Measurements from ENCODE around the gene MTAP.

The MTAP gene

GRCh38 chr9:21813575-21814473, 11.4 kb downstream of the MTAP start (continued):
- TF ChIP-seq ZNF555 (tag by site-specific recombination; conservative IDR thresholded peaks at IDR 0.05) (no peak), ZNF791 (tag by site-specific recombination; IDR thresholded peaks at IDR 0.05) (no peak), MZF1 (tag by site-specific recombination; IDR thresholded peaks at IDR 0.05; ENCODE audit: borderline replicate concordance) (no peak), ZNF157 (tag by site-specific recombination; IDR thresholded peaks at IDR 0.05) (no peak), FEZF1 (tag by site-specific recombination; IDR thresholded peaks at IDR 0.05) (no peak), ZNF501 (tag by site-specific recombination; IDR thresholded peaks at IDR 0.05) (no peak), ZNF830 (tag by site-specific recombination; IDR thresholded peaks at IDR 0.05; ENCODE audit: low read depth) (no peak), ZNF211 (tag by site-specific recombination; IDR thresholded peaks at IDR 0.05; ENCODE audit: low read depth) (no peak), ZNF585B (tag by site-specific recombination; IDR thresholded peaks at IDR 0.05) (no peak), ZNF548 (tag by site-specific recombination; IDR thresholded peaks at IDR 0.05) (no peak), ZNF350 (tag by site-specific recombination; IDR thresholded peaks at IDR 0.05) (no peak), ZBTB7A (tag by site-specific recombination; IDR thresholded peaks at IDR 0.05; ENCODE audit: low read depth) (no peak), ZNF837 (tag by site-specific recombination; IDR thresholded peaks at IDR 0.05) (no peak), HOXD13 (CRISPR knock-in tag; IDR thresholded peaks at IDR 0.05; ENCODE audit: borderline replicate concordance) (no peak), ZNF335 (tag by site-specific recombination; conservative IDR thresholded peaks at IDR 0.05) (peak; percentile 38), ZSCAN16 (tag by site-specific recombination; IDR thresholded peaks at IDR 0.05) (no peak), ZSCAN23 (tag by site-specific recombination; IDR thresholded peaks at IDR 0.05) (no peak), ZNF777 (tag by site-specific recombination; IDR thresholded peaks at IDR 0.05; ENCODE audit: borderline replicate concordance) (no peak), ZNF266 (tag by site-specific recombination; IDR thresholded peaks at IDR 0.05; ENCODE audit: low read depth) (no peak), ZNF146 (tag by site-specific recombination; IDR thresholded peaks at IDR 0.05) (no peak), SP7 (tag by site-specific recombination; IDR thresholded peaks at IDR 0.05) (0 out of 2 replicates have a peak, but pooled peaks have one; percentile 17), ZNF324 (tag by site-specific recombination; IDR thresholded peaks at IDR 0.05) (no peak), TRIM28 (IDR thresholded peaks at IDR 0.05; ENCODE audit: borderline replicate concordance, low read length) (no peak), ZNF561 (tag by site-specific recombination; IDR thresholded peaks at IDR 0.05; ENCODE audit: borderline replicate concordance) (no peak), PRDM1 (tag by site-specific recombination; IDR thresholded peaks at IDR 0.05) (no peak), ZBTB49 (tag by site-specific recombination; IDR thresholded peaks at IDR 0.05; ENCODE audit: low read depth) (no peak), ZNF23 (tag by site-specific recombination; IDR thresholded peaks at IDR 0.05; ENCODE audit: borderline replicate concordance) (no peak)
- TF ChIP-seq, protein P1, sequence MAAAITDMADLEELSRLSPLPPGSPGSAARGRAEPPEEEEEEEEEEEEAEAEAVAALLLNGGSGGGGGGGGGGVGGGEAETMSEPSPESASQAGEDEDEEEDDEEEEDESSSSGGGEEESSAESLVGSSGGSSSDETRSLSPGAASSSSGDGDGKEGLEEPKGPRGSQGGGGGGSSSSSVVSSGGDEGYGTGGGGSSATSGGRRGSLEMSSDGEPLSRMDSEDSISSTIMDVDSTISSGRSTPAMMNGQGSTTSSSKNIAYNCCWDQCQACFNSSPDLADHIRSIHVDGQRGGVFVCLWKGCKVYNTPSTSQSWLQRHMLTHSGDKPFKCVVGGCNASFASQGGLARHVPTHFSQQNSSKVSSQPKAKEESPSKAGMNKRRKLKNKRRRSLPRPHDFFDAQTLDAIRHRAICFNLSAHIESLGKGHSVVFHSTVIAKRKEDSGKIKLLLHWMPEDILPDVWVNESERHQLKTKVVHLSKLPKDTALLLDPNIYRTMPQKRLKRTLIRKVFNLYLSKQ (tag by site-specific recombination; IDR thresholded peaks at IDR 0.05; ENCODE audit: borderline replicate concordance) = no peak
- TF ChIP-seq, protein P2, sequence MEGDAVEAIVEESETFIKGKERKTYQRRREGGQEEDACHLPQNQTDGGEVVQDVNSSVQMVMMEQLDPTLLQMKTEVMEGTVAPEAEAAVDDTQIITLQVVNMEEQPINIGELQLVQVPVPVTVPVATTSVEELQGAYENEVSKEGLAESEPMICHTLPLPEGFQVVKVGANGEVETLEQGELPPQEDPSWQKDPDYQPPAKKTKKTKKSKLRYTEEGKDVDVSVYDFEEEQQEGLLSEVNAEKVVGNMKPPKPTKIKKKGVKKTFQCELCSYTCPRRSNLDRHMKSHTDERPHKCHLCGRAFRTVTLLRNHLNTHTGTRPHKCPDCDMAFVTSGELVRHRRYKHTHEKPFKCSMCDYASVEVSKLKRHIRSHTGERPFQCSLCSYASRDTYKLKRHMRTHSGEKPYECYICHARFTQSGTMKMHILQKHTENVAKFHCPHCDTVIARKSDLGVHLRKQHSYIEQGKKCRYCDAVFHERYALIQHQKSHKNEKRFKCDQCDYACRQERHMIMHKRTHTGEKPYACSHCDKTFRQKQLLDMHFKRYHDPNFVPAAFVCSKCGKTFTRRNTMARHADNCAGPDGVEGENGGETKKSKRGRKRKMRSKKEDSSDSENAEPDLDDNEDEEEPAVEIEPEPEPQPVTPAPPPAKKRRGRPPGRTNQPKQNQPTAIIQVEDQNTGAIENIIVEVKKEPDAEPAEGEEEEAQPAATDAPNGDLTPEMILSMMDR (tag by site-specific recombination; IDR thresholded peaks at IDR 0.05) = peak; percentile 25; the same call in 1 of the 2 replicates
